Ishikawa (cell line): ENCODE data around the gene AAGAB.

Experiments used
- CEBPB ChIP-seq: IDR thresholded peaks from 2 replicates; pipeline ENCODE4 v1.6.1; 2012
- CREB1 ChIP-seq: IDR thresholded peaks from 2 replicates; pipeline ENCODE4 v1.6.1; 2012; ENCODE audit warnings: low read depth
- EGR1 ChIP-seq: IDR thresholded peaks from 2 replicates; pipeline ENCODE4 v1.6.1; 2012
- EP300 ChIP-seq: IDR thresholded peaks from 2 replicates; pipeline ENCODE4 v1.6.1; 2012; ENCODE audit warnings: borderline replicate concordance
- FOXM1 ChIP-seq: IDR thresholded peaks from 2 replicates; pipeline ENCODE4 v1.6.1; 2012; ENCODE audit warnings: low read depth, borderline replicate concordance
- MAX ChIP-seq: IDR thresholded peaks from 2 replicates; pipeline ENCODE4 v1.6.1; 2012
- NFIC ChIP-seq: IDR thresholded peaks from 2 replicates; pipeline ENCODE4 v1.6.1; 2012
- RAD21 ChIP-seq: IDR thresholded peaks from 2 replicates; pipeline ENCODE4 v1.6.1; 2012; ENCODE audit warnings: low read depth
- REST ChIP-seq: IDR thresholded peaks from 2 replicates; pipeline ENCODE4 v1.6.1; 2012; ENCODE audit warnings: low read depth, mild to moderate bottlenecking
- TAF1 ChIP-seq: IDR thresholded peaks from 2 replicates; pipeline ENCODE4 v1.6.1; 2012; ENCODE audit warnings: low read depth, mild to moderate bottlenecking
- TCF12 ChIP-seq: IDR thresholded peaks from 2 replicates; pipeline ENCODE4 v1.6.1; 2012; ENCODE audit warnings: low read depth
- TEAD4 ChIP-seq: IDR thresholded peaks from 2 replicates; pipeline ENCODE4 v1.6.1; 2012
- USF1 ChIP-seq: IDR thresholded peaks from 2 replicates; pipeline ENCODE4 v1.6.1; 2012
- YY1 ChIP-seq: IDR thresholded peaks from 2 replicates; pipeline ENCODE4 v1.6.1; 2012; ENCODE audit warnings: low read depth
- ZBTB7A ChIP-seq: IDR thresholded peaks from 2 replicates; pipeline ENCODE4 v1.6.1; 2012; ENCODE audit warnings: low read depth

AAGAB gene

GRCh38 chr15:67193223-67193990 lies 61.1 kb downstream of the AAGAB start:
- TF ChIP-seq TCF12 (no peak), CREB1 (no peak), FOXM1 (no peak), RAD21 (no peak), EP300 (no peak), CEBPB (no peak), REST (no peak), TEAD4 (no peak), ZBTB7A (no peak), TAF1 (no peak), NFIC (no peak), USF1 (no peak), YY1 (no peak), MAX (no peak), EGR1 (no peak)

GRCh38 chr15:67192185-67192820 lies 62.2 kb downstream of the AAGAB start:
- TF ChIP-seq TEAD4 (no peak), REST (no peak), TAF1 (no peak), YY1 (no peak), ZBTB7A (no peak), CEBPB (no peak), MAX (no peak), TCF12 (no peak), FOXM1 (no peak), NFIC (no peak), EP300 (no peak), EGR1 (no peak), RAD21 (no peak), USF1 (no peak), CREB1 (no peak)

- TF ChIP-seq MAX (no peak), NFIC (no peak), RAD21 (no peak), CREB1 (no peak), TCF12 (no peak), EP300 (no peak), ZBTB7A (no peak), REST (no peak)
Measured at GRCh38 chr15:67190813-67191212, 63.6 kb downstream of the AAGAB start.

GRCh38 chr15:67190326-67190725 lies 64.1 kb downstream of the AAGAB start:
- TF ChIP-seq CREB1 (no peak), EGR1 (no peak), REST (no peak), MAX (no peak), CEBPB (no peak), TAF1 (no peak)
